Thoracic aorta (tissue), 2 donors: ENCODE data around the gene NDUFS2. TPM values are rescaled to one million over a fixed set of nuclear protein-coding genes. Genes with fewer than 3 reads are reported as not detected.

ENCODE experiments used
- ATAC-seq: fragments of 150-250 bp; one replicate; pipeline ENCODE4 v1.8.0; 2017; ENCODE audit warnings: low read depth; ENCODE audit not compliant: insufficient number of reproducible peaks, low FRiP score
- DNase-seq: peaks from one replicate; pipeline ENCODE4 v3.0.0-alpha.2; 2020; ENCODE audit warnings: low spot score
- H3K27ac ChIP-seq, 2 donors: fragments of 200-600 bp; sonication (generic); 1 replicate in 1 of 2; 2 replicates in 1 of 2; pipeline ENCODE4 v1.5.1; 2016; ENCODE audit warnings: mild to moderate bottlenecking in 2 of 2, moderate library complexity in 2 of 2
- H3K27me3 ChIP-seq: fragments of 200-600 bp; sonication (generic); replicated peaks from 2 replicates; pipeline ENCODE4 v1.6.0; 2016; ENCODE audit warnings: mild to moderate bottlenecking; ENCODE audit not compliant: insufficient read depth
- H3K36me3 ChIP-seq: fragments of 200-600 bp; sonication (generic); one replicate; pipeline ENCODE4 v1.5.1; 2016
- H3K4me1 ChIP-seq, 2 donors: fragments of 200-600 bp; sonication (generic); 1 replicate in 1 of 2; 2 replicates in 1 of 2; pipeline versions ENCODE4 v1.5.1 to v1.6.0; 2016; ENCODE audit warnings: low read depth in 2 of 2, mild to moderate bottlenecking in 1 of 2; ENCODE audit not compliant: control insufficient read depth in 1 of 2
- H3K4me3 ChIP-seq: fragments of 200-600 bp; sonication (generic); 2 replicates; pipeline ENCODE4 v1.5.1; 2016; ENCODE audit warnings: mild to moderate bottlenecking
- H3K9me3 ChIP-seq: fragments of 200-600 bp; sonication (generic); 2 replicates; pipeline ENCODE4 v1.5.1; 2016
- CTCF ChIP-seq: fragments of 200-600 bp; sonication (generic); IDR thresholded peaks from one replicate; pipeline ENCODE4 v1.5.1; 2019; ENCODE audit warnings: antibody characterized with exemption
- total RNA-seq, 2 donors: library from RNA; depleted of rRNA; stranded (reverse); fragments of >200 nt; gene quantifications; one replicate each; pipeline versions ENCODE4 v1.1.0 to v1.2.3, GENCODE V29; 2016

NDUFS2 gene
- total RNA-seq, 2 donors from 2014 or later: 61.5 to 63.5 TPM

GRCh38 chr1:161166669-161167548 lies 35.3 kb upstream of the NDUFS2 start:
- Histone ChIP-seq H3K9me3 (no peaks in the 10 kb centered on the region), H3K27ac (peak overlapping the region; percentile 89), H3K4me3 (peak overlapping the region; percentile 75), H3K27me3 (no peaks in the 10 kb centered on the region), H3K4me1 (peaks cover 13 to 24% of the 10 kb centered on the region in 2 donors), H3K36me3 (peaks cover 20% of the 10 kb centered on the region)
- TF ChIP-seq CTCF: no peak
- ATAC-seq (no peak), DNase-seq (no peak)

GRCh38 chr1:161168906-161169305 lies 33.3 kb upstream of the NDUFS2 start:
- no peak for ATAC-seq
- no peaks in the 10 kb centered on the region for H3K27me3 ChIP-seq
- no peak overlapping the region for H3K4me3 ChIP-seq
- no peak for TF ChIP-seq CTCF
- DNase-seq: no peak
- no peak overlapping the region for H3K27ac ChIP-seq
- no peaks in the 10 kb centered on the region for H3K9me3 ChIP-seq
- peaks cover 16 to 35% of the 10 kb centered on the region in 2 donors for H3K4me1 ChIP-seq
- H3K36me3 ChIP-seq: peaks cover 32% of the 10 kb centered on the region

- Histone ChIP-seq H3K27ac (no peak overlapping the region), H3K4me3 (no peak overlapping the region), H3K9me3 (no peaks in the 10 kb centered on the region), H3K4me1 (peaks cover 11 to 35% of the 10 kb centered on the region in 2 donors), H3K27me3 (no peaks in the 10 kb centered on the region), H3K36me3 (peaks cover 34% of the 10 kb centered on the region)
- ATAC-seq (no peak), DNase-seq (no peak)
- TF ChIP-seq CTCF: no peak
These were observed 31.0 kb upstream of the NDUFS2 start for GRCh38 chr1:161171191-161171590.

GRCh38 chr1:161171696-161172095 lies 30.5 kb upstream of the NDUFS2 start:
- Histone ChIP-seq H3K27me3 (no peaks in the 10 kb centered on the region), H3K36me3 (peaks cover 34% of the 10 kb centered on the region), H3K4me1 (peaks cover 14 to 39% of the 10 kb centered on the region in 2 donors), H3K9me3 (no peaks in the 10 kb centered on the region), H3K4me3 (no peak overlapping the region), H3K27ac (no peak overlapping the region)
- no peak for TF ChIP-seq CTCF
- DNase-seq (no peak), ATAC-seq (no peak)

- H3K4me3 ChIP-seq: no peak overlapping the region
- DNase-seq (no peak), ATAC-seq (no peak)
- peaks cover 34% of the 10 kb centered on the region for H3K36me3 ChIP-seq
- H3K4me1 ChIP-seq: peaks cover 8 to 33% of the 10 kb centered on the region in 2 donors
- no peak for TF ChIP-seq CTCF
- no peaks in the 10 kb centered on the region for H3K9me3 ChIP-seq
- H3K27ac ChIP-seq: peak overlapping the region in 1 of 2 donors; percentile 6
- H3K27me3 ChIP-seq: no peaks in the 10 kb centered on the region
These were observed 29.8 kb upstream of the NDUFS2 start for GRCh38 chr1:161172349-161172748.
